WTC11 (cell line): ENCODE data around the gene HAUS2. TPM values are rescaled to one million over a fixed set of nuclear protein-coding genes. Genes with fewer than 3 reads are reported as not detected.

Source experiments
- ATAC-seq: fragments of 200-7000 bp; cut with Tn5 transposase; 2 replicates; pipeline ENCODE4 v1.10.0; 2021; ENCODE audit warnings: mild to moderate bottlenecking, moderate library complexity
- CTCF ChIA-PET: fragments of 300-600 bp; sonication (Branson Sonifier 250); formaldehyde crosslinking; loops from one replicate; lab custom pipeline; 2021; ENCODE audit warnings: antibody characterized with exemption; lab: Charles Lee
- POLR2A ChIA-PET: fragments of 350-600 bp; sonication (Branson Sonifier 250); formaldehyde crosslinking; loops from one replicate; lab custom pipeline; 2021; ENCODE audit warnings: antibody characterized with exemption; lab: Charles Lee
- DNase-seq: peaks from one replicate; pipeline ENCODE4 v3.0.0; 2021; ENCODE audit warnings: low spot score
- H3K27ac Mint-ChIP-seq: 2 replicates; pipeline ENCODE4 v1.8.0; 2021; ENCODE audit warnings: mixed read lengths
- H3K27me3 Mint-ChIP-seq: 2 replicates; pipeline ENCODE4 v1.8.0; 2021; ENCODE audit warnings: low read depth, mild to moderate bottlenecking, moderate library complexity, mixed read lengths
- H3K36me3 Mint-ChIP-seq: 2 replicates; pipeline ENCODE4 v1.8.0; 2021; ENCODE audit warnings: mixed read lengths
- H3K4me1 Mint-ChIP-seq: 2 replicates; pipeline ENCODE4 v1.8.0; 2022; ENCODE audit warnings: mixed read lengths
- H3K4me3 Mint-ChIP-seq: 2 replicates; pipeline ENCODE4 v1.8.0; 2021; ENCODE audit warnings: mild to moderate bottlenecking, moderate library complexity, mixed read lengths
- H3K9me3 Mint-ChIP-seq: 2 replicates; pipeline ENCODE4 v1.8.0; 2021; ENCODE audit warnings: mixed read lengths
- ARID4B ChIP-seq: sonication (generic); formaldehyde crosslinking; IDR thresholded peaks from 2 replicates; pipeline ENCODE4 v1.8.0; 2023; ENCODE audit warnings: missing genetic modification reagents, mild to moderate bottlenecking, borderline replicate concordance
- CBFB ChIP-seq: sonication (generic); formaldehyde crosslinking; IDR thresholded peaks from 2 replicates; pipeline ENCODE4 v1.8.1; 2022; ENCODE audit warnings: mild to moderate bottlenecking, low read depth, missing genetic modification reagents
- E2F5 ChIP-seq: sonication (generic); formaldehyde crosslinking; IDR thresholded peaks from 2 replicates; pipeline ENCODE4 v1.8.1; 2022; ENCODE audit warnings: mild to moderate bottlenecking, moderate library complexity, missing genetic modification reagents
- EMX1 ChIP-seq: fragments of 250-450 bp; sonication (Bioruptor Pico); IDR thresholded peaks from 2 replicates; pipeline ENCODE4 v1.8.0; 2021; ENCODE audit warnings: mild to moderate bottlenecking
- FOXP1 ChIP-seq: sonication (generic); formaldehyde crosslinking; IDR thresholded peaks from 2 replicates; pipeline ENCODE4 v1.8.0; 2022; ENCODE audit warnings: missing genetic modification reagents, mild to moderate bottlenecking, moderate library complexity, borderline replicate concordance
- GRHL2 ChIP-seq: fragments of 250-450 bp; sonication (Bioruptor Pico); IDR thresholded peaks from 2 replicates; pipeline ENCODE4 v1.8.0; 2022; ENCODE audit warnings: mild to moderate bottlenecking, moderate library complexity; ENCODE audit not compliant: insufficient replicate concordance, severe bottlenecking
- HMGA2 ChIP-seq: fragments of 250-450 bp; sonication (Bioruptor Pico); IDR thresholded peaks from 2 replicates; pipeline ENCODE4 v1.4.0; 2021; ENCODE audit warnings: mild to moderate bottlenecking, moderate library complexity
- IRF1 ChIP-seq: sonication (generic); formaldehyde crosslinking; IDR thresholded peaks from 2 replicates; pipeline ENCODE4 v1.8.0; 2023; ENCODE audit warnings: missing genetic modification reagents
- JUN ChIP-seq: sonication (generic); formaldehyde crosslinking; IDR thresholded peaks from 2 replicates; pipeline ENCODE4 v1.8.0; 2023; ENCODE audit warnings: mild to moderate bottlenecking, missing genetic modification reagents
- NFATC4 ChIP-seq: fragments of 250-450 bp; sonication (Bioruptor Pico); IDR thresholded peaks from 2 replicates; pipeline ENCODE4 v1.9.0; 2021; ENCODE audit warnings: mild to moderate bottlenecking
- RELA ChIP-seq: sonication (generic); formaldehyde crosslinking; IDR thresholded peaks from 2 replicates; pipeline ENCODE4 v1.8.1; 2022; ENCODE audit warnings: missing genetic modification reagents, mild to moderate bottlenecking, borderline replicate concordance
- RORB ChIP-seq: fragments of 250-450 bp; sonication (Bioruptor Pico); IDR thresholded peaks from 2 replicates; pipeline ENCODE4 v1.9.0; 2021; ENCODE audit warnings: mild to moderate bottlenecking
- ZBTB21 ChIP-seq: sonication (generic); formaldehyde crosslinking; IDR thresholded peaks from 2 replicates; pipeline ENCODE4 v1.8.1; 2023; ENCODE audit warnings: mild to moderate bottlenecking, missing genetic modification reagents, borderline replicate concordance
- ZNF232 ChIP-seq: sonication (generic); formaldehyde crosslinking; IDR thresholded peaks from 2 replicates; pipeline ENCODE4 v1.8.0; 2022; ENCODE audit warnings: mild to moderate bottlenecking, missing genetic modification reagents
- ZNF317 ChIP-seq: sonication (generic); formaldehyde crosslinking; IDR thresholded peaks from 2 replicates; pipeline ENCODE4 v1.8.1; 2023; ENCODE audit warnings: low read depth, mild to moderate bottlenecking, moderate library complexity, missing genetic modification reagents, borderline replicate concordance
- ZNF671 ChIP-seq: fragments of 250-450 bp; sonication (Bioruptor Pico); IDR thresholded peaks from 2 replicates; pipeline ENCODE4 v1.8.0; 2021; ENCODE audit warnings: mild to moderate bottlenecking
- total RNA-seq: library from RNA; stranded (reverse); gene quantifications from 3 replicates; pipeline ENCODE4 v1.2.3, GENCODE V29; 2021
- TF ChIP-seq, protein P1 (sequence below): sonication (generic); formaldehyde crosslinking; conservative IDR thresholded peaks from 2 replicates; pipeline ENCODE4 v1.8.1; 2023; ENCODE audit warnings: mild to moderate bottlenecking, low read depth, missing genetic modification reagents, moderate library complexity
- TF ChIP-seq, protein P2 (sequence below): sonication (generic); formaldehyde crosslinking; IDR thresholded peaks from 2 replicates; pipeline ENCODE4 v1.8.0; 2022; ENCODE audit warnings: mild to moderate bottlenecking, missing genetic modification reagents
- TF ChIP-seq, protein P3 (sequence below): sonication (generic); formaldehyde crosslinking; IDR thresholded peaks from 2 replicates; pipeline ENCODE4 v1.8.1; 2022; ENCODE audit warnings: low read depth, mild to moderate bottlenecking, moderate library complexity, missing genetic modification reagents, borderline replicate concordance

Gene HAUS2
- total RNA-seq, 1 experiment from 2014 or later: 17.9 TPM

- DNase-seq: no peak
- Mint-ChIP-seq H3K4me3 (no peak overlapping the region), H3K9me3 (peaks cover 27% of the 10 kb centered on the region), H3K36me3 (peaks cover 26% of the 10 kb centered on the region), H3K27me3 (no peaks in the 10 kb centered on the region), H3K4me1 (peaks cover 4% of the 10 kb centered on the region; the same call in 1 of the 2 replicates)
- POLR2A ChIA-PET: interaction anchor here (0.6 kb wide), 1 partner anchor 16 kb away, joined by 4 read pairs; no protein-coding TSS in a partner anchor
- CTCF ChIA-PET: no interaction called here
- ATAC-seq: no peak
- TF ChIP-seq ZNF317 (no peak), RELA (no peak), GRHL2 (CRISPR knock-in tag) (no peak), ARID4B (CRISPR knock-in tag) (no peak), NFATC4 (CRISPR knock-in tag) (no peak), FOXP1 (no peak), EMX1 (no peak), RORB (CRISPR knock-in tag) (no peak), JUN (CRISPR knock-in tag) (no peak), ZNF232 (CRISPR knock-in tag) (no peak), ZNF671 (CRISPR knock-in tag) (no peak), E2F5 (no peak), IRF1 (CRISPR knock-in tag) (no peak), CBFB (CRISPR knock-in tag) (no peak), ZBTB21 (CRISPR knock-in tag) (no peak), HMGA2 (CRISPR knock-in tag) (no peak)
- TF ChIP-seq, protein P1, sequence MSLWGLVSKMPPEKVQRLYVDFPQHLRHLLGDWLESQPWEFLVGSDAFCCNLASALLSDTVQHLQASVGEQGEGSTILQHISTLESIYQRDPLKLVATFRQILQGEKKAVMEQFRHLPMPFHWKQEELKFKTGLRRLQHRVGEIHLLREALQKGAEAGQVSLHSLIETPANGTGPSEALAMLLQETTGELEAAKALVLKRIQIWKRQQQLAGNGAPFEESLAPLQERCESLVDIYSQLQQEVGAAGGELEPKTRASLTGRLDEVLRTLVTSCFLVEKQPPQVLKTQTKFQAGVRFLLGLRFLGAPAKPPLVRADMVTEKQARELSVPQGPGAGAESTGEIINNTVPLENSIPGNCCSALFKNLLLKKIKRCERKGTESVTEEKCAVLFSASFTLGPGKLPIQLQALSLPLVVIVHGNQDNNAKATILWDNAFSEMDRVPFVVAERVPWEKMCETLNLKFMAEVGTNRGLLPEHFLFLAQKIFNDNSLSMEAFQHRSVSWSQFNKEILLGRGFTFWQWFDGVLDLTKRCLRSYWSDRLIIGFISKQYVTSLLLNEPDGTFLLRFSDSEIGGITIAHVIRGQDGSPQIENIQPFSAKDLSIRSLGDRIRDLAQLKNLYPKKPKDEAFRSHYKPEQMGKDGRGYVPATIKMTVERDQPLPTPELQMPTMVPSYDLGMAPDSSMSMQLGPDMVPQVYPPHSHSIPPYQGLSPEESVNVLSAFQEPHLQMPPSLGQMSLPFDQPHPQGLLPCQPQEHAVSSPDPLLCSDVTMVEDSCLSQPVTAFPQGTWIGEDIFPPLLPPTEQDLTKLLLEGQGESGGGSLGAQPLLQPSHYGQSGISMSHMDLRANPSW (CRISPR knock-in tag): no peak
- TF ChIP-seq, protein P2, sequence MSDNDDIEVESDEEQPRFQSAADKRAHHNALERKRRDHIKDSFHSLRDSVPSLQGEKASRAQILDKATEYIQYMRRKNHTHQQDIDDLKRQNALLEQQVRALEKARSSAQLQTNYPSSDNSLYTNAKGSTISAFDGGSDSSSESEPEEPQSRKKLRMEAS (CRISPR knock-in tag): no peak
- TF ChIP-seq, protein P3, sequence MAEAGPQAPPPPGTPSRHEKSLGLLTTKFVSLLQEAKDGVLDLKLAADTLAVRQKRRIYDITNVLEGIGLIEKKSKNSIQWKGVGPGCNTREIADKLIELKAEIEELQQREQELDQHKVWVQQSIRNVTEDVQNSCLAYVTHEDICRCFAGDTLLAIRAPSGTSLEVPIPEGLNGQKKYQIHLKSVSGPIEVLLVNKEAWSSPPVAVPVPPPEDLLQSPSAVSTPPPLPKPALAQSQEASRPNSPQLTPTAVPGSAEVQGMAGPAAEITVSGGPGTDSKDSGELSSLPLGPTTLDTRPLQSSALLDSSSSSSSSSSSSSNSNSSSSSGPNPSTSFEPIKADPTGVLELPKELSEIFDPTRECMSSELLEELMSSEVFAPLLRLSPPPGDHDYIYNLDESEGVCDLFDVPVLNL (CRISPR knock-in tag): no peak
- TF ChIP-seq, all 79 proteins: peak for 0
- no peak overlapping the region for H3K27ac Mint-ChIP-seq
These were observed 55.3 kb downstream of the HAUS2 start for GRCh38 chr15:42603978-42604377.
